Osteoblast (primary cell): ENCODE data around the gene ZNF730. TPM values are rescaled to one million over a fixed set of nuclear protein-coding genes. Genes with fewer than 3 reads are reported as not detected.

ENCODE experiments used
- DNase-seq: peaks from one replicate; pipeline ENCODE4 v3.0.0; 2011; ENCODE audit warnings: low spot score, mixed read lengths; ENCODE audit not compliant: insufficient read length; ENCODE audit errors: missing footprints
- H2AFZ ChIP-seq: 2 replicates; pipeline ENCODE4 v1.6.0; 2011; ENCODE audit warnings: mild to moderate bottlenecking, low read length
- H3K27ac ChIP-seq: 2 replicates; pipeline ENCODE4 v1.5.1; 2011; ENCODE audit warnings: mild to moderate bottlenecking, low read depth, low read length, moderate library complexity
- H3K27me3 ChIP-seq: 2 replicates; pipeline ENCODE4 v1.6.0; 2012; ENCODE audit warnings: mild to moderate bottlenecking, control low read depth, inconsistent platforms, low read length, moderate library complexity; ENCODE audit not compliant: insufficient read depth
- H3K36me3 ChIP-seq: 2 replicates; pipeline ENCODE4 v1.5.1; 2011; ENCODE audit warnings: mild to moderate bottlenecking, low read length, control low read depth, moderate library complexity; ENCODE audit not compliant: insufficient read depth
- H3K4me1 ChIP-seq: 2 replicates; pipeline ENCODE4 v1.5.1; 2011; ENCODE audit warnings: mild to moderate bottlenecking, low read length, control low read depth, moderate library complexity; ENCODE audit not compliant: insufficient read depth
- H3K4me2 ChIP-seq: 2 replicates; pipeline ENCODE4 v1.6.0; 2011; ENCODE audit warnings: mild to moderate bottlenecking, low read length; ENCODE audit not compliant: insufficient read depth
- H3K4me3 ChIP-seq: fragments of 200-600 bp; sonication (generic); 3 replicates; pipeline ENCODE4 v1.5.1; 2012; ENCODE audit warnings: mild to moderate bottlenecking, low read length, inconsistent platforms; ENCODE audit not compliant: insufficient read depth
- H3K79me2 ChIP-seq: 2 replicates; pipeline ENCODE4 v1.6.0; 2012; ENCODE audit warnings: mild to moderate bottlenecking, low read length, control low read depth, inconsistent platforms; ENCODE audit not compliant: insufficient read depth
- H3K9me3 ChIP-seq: 2 replicates; pipeline ENCODE4 v1.5.1; 2011; ENCODE audit warnings: low read depth, low read length, control low read depth
- H4K20me1 ChIP-seq: 2 replicates; pipeline ENCODE4 v1.6.0; 2012; ENCODE audit warnings: mild to moderate bottlenecking, low read length, control low read depth; ENCODE audit not compliant: insufficient read depth
- total RNA-seq: library from RNA; depleted of rRNA; stranded (reverse); fragments of >200 nt; gene quantifications from 2 replicates; pipeline ENCODE4 v1.2.3, GENCODE V29; 2012
- TF ChIP-seq, protein P1 (sequence below): IDR thresholded peaks from 2 replicates; pipeline ENCODE4 v1.5.1; 2011; ENCODE audit warnings: mild to moderate bottlenecking, low read depth, low read length, moderate library complexity; ENCODE audit errors: extremely low read depth

Gene ZNF730
- total RNA-seq, 1 donor, result 0.72 TPM

DNA sequence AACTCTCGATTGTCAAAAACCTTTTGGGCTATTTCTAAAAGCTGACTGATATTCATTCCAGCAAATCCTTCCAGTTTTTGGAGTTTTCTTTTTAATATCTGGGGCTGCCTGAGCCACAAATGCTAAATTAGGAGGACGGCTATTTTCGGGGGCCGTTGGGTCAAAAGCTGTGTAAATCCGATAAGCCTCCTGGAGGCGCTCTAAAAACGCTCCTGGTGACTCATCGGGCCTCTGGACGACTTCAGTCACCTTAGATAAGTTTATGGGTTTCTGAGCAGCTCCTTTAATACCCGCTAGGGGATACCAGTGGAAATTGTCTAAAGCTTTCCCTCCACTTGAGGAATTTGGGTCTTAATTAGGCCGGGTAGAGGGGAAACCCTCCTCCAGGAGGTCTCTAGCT lies 66.4 kb downstream of the ZNF730 start:
- Histone ChIP-seq H4K20me1 (no peaks in the 10 kb centered on the region), H3K4me1 (no peaks in the 10 kb centered on the region), H2AFZ (no peak overlapping the region), H3K27me3 (no peaks in the 10 kb centered on the region), H3K36me3 (no peaks in the 10 kb centered on the region), H3K9me3 (no peaks in the 10 kb centered on the region), H3K4me3 (no peak overlapping the region), H3K79me2 (no peaks in the 10 kb centered on the region), H3K4me2 (no peak overlapping the region), H3K27ac (no peak overlapping the region)
- TF ChIP-seq, protein P1, sequence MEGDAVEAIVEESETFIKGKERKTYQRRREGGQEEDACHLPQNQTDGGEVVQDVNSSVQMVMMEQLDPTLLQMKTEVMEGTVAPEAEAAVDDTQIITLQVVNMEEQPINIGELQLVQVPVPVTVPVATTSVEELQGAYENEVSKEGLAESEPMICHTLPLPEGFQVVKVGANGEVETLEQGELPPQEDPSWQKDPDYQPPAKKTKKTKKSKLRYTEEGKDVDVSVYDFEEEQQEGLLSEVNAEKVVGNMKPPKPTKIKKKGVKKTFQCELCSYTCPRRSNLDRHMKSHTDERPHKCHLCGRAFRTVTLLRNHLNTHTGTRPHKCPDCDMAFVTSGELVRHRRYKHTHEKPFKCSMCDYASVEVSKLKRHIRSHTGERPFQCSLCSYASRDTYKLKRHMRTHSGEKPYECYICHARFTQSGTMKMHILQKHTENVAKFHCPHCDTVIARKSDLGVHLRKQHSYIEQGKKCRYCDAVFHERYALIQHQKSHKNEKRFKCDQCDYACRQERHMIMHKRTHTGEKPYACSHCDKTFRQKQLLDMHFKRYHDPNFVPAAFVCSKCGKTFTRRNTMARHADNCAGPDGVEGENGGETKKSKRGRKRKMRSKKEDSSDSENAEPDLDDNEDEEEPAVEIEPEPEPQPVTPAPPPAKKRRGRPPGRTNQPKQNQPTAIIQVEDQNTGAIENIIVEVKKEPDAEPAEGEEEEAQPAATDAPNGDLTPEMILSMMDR, result no peak
- no peak for DNase-seq

DNA sequence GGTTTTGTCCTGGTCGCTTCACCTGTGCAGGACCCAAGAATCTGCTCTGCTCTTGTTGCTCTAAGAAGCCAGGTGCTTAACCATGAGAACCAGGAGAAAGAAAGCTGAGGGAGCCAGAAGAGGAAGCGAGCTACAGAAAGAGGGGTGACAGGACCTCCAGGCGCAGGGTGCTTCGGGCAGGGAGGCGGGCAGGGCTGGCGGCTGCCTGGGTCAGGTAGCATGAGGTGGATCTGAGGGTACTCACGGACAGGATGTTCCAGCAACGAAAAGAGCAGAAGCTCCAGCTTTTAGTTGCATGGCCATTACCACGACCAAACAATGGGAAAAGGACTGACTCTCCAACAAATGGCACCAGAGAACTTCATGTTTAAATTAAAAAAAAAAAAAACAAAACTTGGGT lies 73.5 kb downstream of the ZNF730 start:
- Histone ChIP-seq H3K4me3 (no peak overlapping the region), H3K4me2 (no peak overlapping the region), H3K4me1 (no peaks in the 10 kb centered on the region), H3K79me2 (no peaks in the 10 kb centered on the region), H3K36me3 (no peaks in the 10 kb centered on the region), H3K9me3 (no peaks in the 10 kb centered on the region), H3K27me3 (no peaks in the 10 kb centered on the region), H3K27ac (no peak overlapping the region), H4K20me1 (no peaks in the 10 kb centered on the region), H2AFZ (no peak overlapping the region)
- DNase-seq, result no peak
- TF ChIP-seq, protein P1, result no peak

Other genes starting within 250 kb of the ZNF730 start
- gene ZNF728, start 113.8 kb upstream of the ZNF730 start, total RNA-seq, result under 0.01 TPM in 2 replicates
- gene ZNF724, start 133.4 kb downstream of the ZNF730 start, total RNA-seq, result 2.5 and 4.1 TPM in 2 replicates